SK-N-SH (cell line): ENCODE results near the gene PPP2R5D. TPM values are rescaled to one million over a fixed set of nuclear protein-coding genes. Genes with fewer than 3 reads are reported as not detected.

ENCODE experiments used
- CTCF ChIA-PET: fragments of 300-600, 350-600 bp; formaldehyde crosslinking; extraction: SDS; loops from one replicate; lab custom pipeline; 2021; lab: Yijun Ruan, JAX
- POLR2A ChIA-PET: fragments of 350-600 bp; sonication (Branson Sonifier 250); formaldehyde crosslinking; extraction: SDS; loops from one replicate; lab custom pipeline; 2020; ENCODE audit warnings: antibody characterized with exemption, inconsistent platforms; lab: Yijun Ruan, JAX
- DNase-seq: peaks from one replicate; pipeline ENCODE4 v3.0.0; 2012
- H2AFZ ChIP-seq: fragments of 200-600 bp; sonication (generic); 2 replicates; pipeline ENCODE4 v1.8.1; 2016; ENCODE audit warnings: antibody characterized with exemption, mild to moderate bottlenecking, low read depth
- H3F3A ChIP-seq: fragments of 200-600 bp; sonication (generic); replicated peaks from 2 replicates; pipeline ENCODE3; 2016; ENCODE audit warnings: antibody characterized with exemption, mild to moderate bottlenecking; ENCODE audit not compliant: insufficient read depth
- H3K27ac ChIP-seq, 2 experiments: fragments of 200-500 bp in 1 of 2; fragments of 200-600 bp in 1 of 2; sonication (Bioruptor generic) in 1 of 2; sonication (generic), shearing (Covaris generic) in 1 of 2; 2 replicates each; pipeline versions ENCODE4 v1.5.1 to v1.6.1; 2014 to 2016; ENCODE audit warnings: low read depth in 2 of 2, inconsistent platforms in 1 of 2, low read length in 1 of 2, mild to moderate bottlenecking in 1 of 2, mixed read lengths in 1 of 2
- H3K27me3 ChIP-seq: fragments of 200-600 bp; sonication (generic), shearing (Covaris generic); 2 replicates; pipeline ENCODE4 v1.6.1; 2016; ENCODE audit warnings: mixed run types; ENCODE audit not compliant: insufficient read depth
- H3K36me3 ChIP-seq, 2 experiments: fragments of 200-500 bp in 1 of 2; fragments of 200-600 bp in 1 of 2; sonication (Bioruptor generic) in 1 of 2; sonication (generic) in 1 of 2; replicated peaks in 1 of 2; 2 replicates each; pipeline versions ENCODE3 to v1.5.1; 2014 to 2016; ENCODE audit warnings: low read length in 1 of 2, mild to moderate bottlenecking in 1 of 2; ENCODE audit not compliant: insufficient read depth in 2 of 2, control insufficient read depth in 1 of 2
- H3K4me1 ChIP-seq, 2 experiments: fragments of 200-500 bp in 1 of 2; fragments of 200-600 bp in 1 of 2; sonication (Bioruptor generic) in 1 of 2; sonication (generic), shearing (Covaris generic) in 1 of 2; 2 replicates each; pipeline versions ENCODE4 v1.5.1 to v1.6.1; 2014 to 2016; ENCODE audit warnings: low read depth in 1 of 2, low read length in 1 of 2, mixed run types in 1 of 2; ENCODE audit not compliant: insufficient read depth in 2 of 2, control insufficient read depth in 1 of 2
- H3K4me2 ChIP-seq: fragments of 200-600 bp; sonication (generic), shearing (Covaris generic); 2 replicates; pipeline ENCODE4 v1.6.1; 2017; ENCODE audit warnings: mixed run types
- H3K4me3 ChIP-seq, 2 experiments: fragments of 200-500 bp in 1 of 2; fragments of 200-600 bp in 1 of 2; sonication (Bioruptor generic) in 1 of 2; sonication (generic), shearing (Covaris generic) in 1 of 2; 2 replicates each; pipeline versions ENCODE4 v1.5.1 to v1.8.1; 2014 to 2016; ENCODE audit warnings: low read depth in 2 of 2, inconsistent platforms in 1 of 2, low read length in 1 of 2, mild to moderate bottlenecking in 1 of 2, mixed read lengths in 1 of 2, moderate library complexity in 1 of 2
- H3K79me2 ChIP-seq: fragments of 200-600 bp; sonication (generic); 2 replicates; pipeline ENCODE4 v1.8.1; 2017; ENCODE audit warnings: mild to moderate bottlenecking; ENCODE audit not compliant: insufficient read depth
- H3K9ac ChIP-seq: fragments of 200-600 bp; sonication (generic); 2 replicates; pipeline ENCODE4 v1.6.1; 2017; ENCODE audit warnings: mixed run types
- H3K9me2 ChIP-seq: fragments of 200-600 bp; sonication (generic); 2 replicates; pipeline ENCODE4 v1.6.1; 2017; ENCODE audit warnings: mixed run types
- H3K9me3 ChIP-seq: fragments of 200-600 bp; sonication (generic); 2 replicates; pipeline ENCODE4 v1.6.1; 2017; ENCODE audit warnings: mixed run types, mild to moderate bottlenecking, moderate library complexity
- H4K20me1 ChIP-seq: fragments of 200-600 bp; sonication (generic); 2 replicates; pipeline ENCODE4 v1.6.1; 2017; ENCODE audit warnings: mild to moderate bottlenecking, mixed run types; ENCODE audit not compliant: insufficient read depth
- CHD2 ChIP-seq: fragments of 150-350 bp; IDR thresholded peaks from 2 replicates; pipeline ENCODE4 v1.6.1; 2018; ENCODE audit warnings: low read length; ENCODE audit not compliant: partially characterized antibody
- ELF1 ChIP-seq: IDR thresholded peaks from 2 replicates; pipeline ENCODE4 v1.4.0; 2012
- FOXJ3 ChIP-seq: sonication (generic); formaldehyde crosslinking; IDR thresholded peaks from 2 replicates; pipeline ENCODE4 v1.5.1; 2020; ENCODE audit warnings: mild to moderate bottlenecking, missing genetic modification reagents
- JUND ChIP-seq: IDR thresholded peaks from 2 replicates; pipeline ENCODE4 v1.4.0; 2012
- MEF2A ChIP-seq: IDR thresholded peaks from 2 replicates; pipeline ENCODE4 v1.4.0; 2012; ENCODE audit warnings: low read depth, borderline replicate concordance
- NFIC ChIP-seq: IDR thresholded peaks from 2 replicates; pipeline ENCODE4 v1.4.0; 2012; ENCODE audit warnings: borderline replicate concordance
- NRF1 ChIP-seq: IDR thresholded peaks from 2 replicates; pipeline ENCODE4 v1.6.1; 2012; ENCODE audit warnings: low read depth, mild to moderate bottlenecking, low read length
- POLR2AphosphoS5 ChIP-seq: IDR thresholded peaks from 2 replicates; pipeline ENCODE4 v1.6.1; 2012; ENCODE audit warnings: low read depth, low read length
- RAD21 ChIP-seq: IDR thresholded peaks from 2 replicates; pipeline ENCODE4 v1.6.1; 2012; ENCODE audit warnings: mild to moderate bottlenecking, low read length
- RCOR1 ChIP-seq: fragments of 150-350 bp; IDR thresholded peaks from 2 replicates; pipeline ENCODE4 v1.6.1; 2017; ENCODE audit warnings: antibody characterized with exemption, low read length
- REST ChIP-seq: IDR thresholded peaks from 2 replicates; pipeline ENCODE4 v1.6.1; 2012; ENCODE audit warnings: mild to moderate bottlenecking, low read depth, low read length, moderate library complexity
- RFX5 ChIP-seq: IDR thresholded peaks from 2 replicates; pipeline ENCODE4 v1.6.1; 2012; ENCODE audit warnings: mild to moderate bottlenecking, improper control_type of control experiment, low read length
- RXRA ChIP-seq: IDR thresholded peaks from 2 replicates; pipeline ENCODE4 v1.4.0; 2012; ENCODE audit warnings: low read depth, mild to moderate bottlenecking, borderline replicate concordance
- SIN3A ChIP-seq: IDR thresholded peaks from 2 replicates; pipeline ENCODE4 v1.6.1; 2012; ENCODE audit warnings: low read depth, mild to moderate bottlenecking, low read length, moderate library complexity, borderline replicate concordance
- TAF1 ChIP-seq: IDR thresholded peaks from 2 replicates; pipeline ENCODE4 v1.6.1; 2012; ENCODE audit warnings: low read depth, mild to moderate bottlenecking, low read length, moderate library complexity, borderline replicate concordance
- ZBTB33 ChIP-seq: IDR thresholded peaks from 2 replicates; pipeline ENCODE4 v1.4.0; 2012; ENCODE audit warnings: low read depth, borderline replicate concordance
- WGBS: methylation state at CpG from one replicate; pipeline ENCODE4 v1.1.6; 2017; ENCODE audit warnings: low lambda C conversion rate; 5-methylcytosine and 5-hydroxymethylcytosine counted together
- polyA plus RNA-seq, 3 experiments: library from polyadenylated mRNA; depleted of rRNA; stranded (reverse); fragments of >200 nt; gene quantifications; 2 replicates each; pipeline ENCODE4 v1.2.3, GENCODE V29; 2012

The PPP2R5D gene
- polyA plus RNA-seq, 1 of the 3 experiments (the other 2 are of a cell fraction) = 37.6 TPM

GRCh38 chr6:43050981-43051380 is 66.6 kb downstream of the PPP2R5D start:
- H4K20me1 ChIP-seq = no peaks in the 10 kb centered on the region
- peaks cover 11 to 26% of the 10 kb centered on the region in 2 experiments; a peak in 3 of 4 replicates for H3K4me1 ChIP-seq
- H3K4me2 ChIP-seq = peak overlapping the region; percentile 99; the same call in 1 of the 2 replicates
- CTCF ChIA-PET = interaction anchor here (1.0 to 2.3 kb wide), 3 partner anchors 79 to 150 kb away, joined by 4 to 6 read pairs (median 5); no protein-coding TSS in a partner anchor
- no peak overlapping the region for H2AFZ ChIP-seq
- no peak overlapping the region for H3K27ac ChIP-seq
- no peaks in the 10 kb centered on the region for H3K9me2 ChIP-seq
- POLR2A ChIA-PET = interaction anchor here (0.9 kb wide), 1 partner anchor 27 kb away, joined by 3 read pairs; no protein-coding TSS in a partner anchor
- H3K4me3 ChIP-seq = 0 out of 4 replicates have a peak overlapping the region, but pooled peaks of 1 of the 2 experiments have one; percentile 15
- TF ChIP-seq POLR2AphosphoS5 (no peak), REST (no peak), NFIC (no peak), TAF1 (no peak), ZBTB33 (no peak), RCOR1 (no peak), SIN3A (no peak), ELF1 (no peak), RXRA (no peak), JUND (no peak), CHD2 (no peak), RAD21 (no peak), FOXJ3 (CRISPR knock-in tag) (no peak), NRF1 (no peak), MEF2A (no peak), RFX5 (no peak)
- TF ChIP-seq, all 33 proteins: peak for 0
- WGBS = 97% methylated on average over 13 of the region's 17 CpGs
- Histone ChIP-seq H3K79me2 (peaks cover 35% of the 10 kb centered on the region), H3F3A (peaks cover 4% of the 10 kb centered on the region), H3K27me3 (no peaks in the 10 kb centered on the region), H3K36me3 (peaks cover 12 to 54% of the 10 kb centered on the region in 2 experiments), H3K9me3 (no peaks in the 10 kb centered on the region), H3K9ac (no peak overlapping the region; the same call in 1 of the 2 replicates)
- no peak for DNase-seq
